Heart left ventricle (tissue), 16 donors: ENCODE data around the gene CDH18. TPM values are rescaled to one million over a fixed set of nuclear protein-coding genes. Genes with fewer than 3 reads are reported as not detected.

ENCODE experiments used
- ATAC-seq, 4 donors: fragments of 200-7000 bp; cut with Tn5 transposase; one replicate each; pipeline ENCODE4 v1.9.1; 2020 to 2022; ENCODE audit warnings: moderate library complexity in 4 of 4, mild to moderate bottlenecking in 3 of 4, moderate number of reproducible peaks in 1 of 4
- DNase-seq, 5 donors: peaks; one replicate each; pipeline ENCODE4 v3.0.0-alpha.2; 2020
- H3K27ac ChIP-seq, 12 donors: fragments of 200-600 bp; sonication (generic) in 4 of 12; one replicate each; pipeline versions ENCODE4 v1.5.0 to v1.8.0; 2016 to 2022; ENCODE audit warnings: mild to moderate bottlenecking in 2 of 12
- H3K27me3 ChIP-seq, 9 donors: fragments of 200-600 bp; sonication (generic) in 2 of 9; one replicate each; pipeline versions ENCODE4 v1.5.1 to v1.8.0; 2016 to 2022; ENCODE audit warnings: mild to moderate bottlenecking in 3 of 9
- H3K36me3 ChIP-seq, 9 donors: fragments of 200-600 bp; sonication (generic) in 2 of 9; one replicate each; pipeline versions ENCODE4 v1.5.0 to v1.8.0; 2018 to 2022; ENCODE audit warnings: mild to moderate bottlenecking in 2 of 9
- H3K4me1 ChIP-seq, 12 donors: fragments of 200-600 bp; sonication (generic) in 4 of 12; one replicate each; pipeline versions ENCODE4 v1.5.0 to v1.8.0; 2016 to 2022; ENCODE audit warnings: mild to moderate bottlenecking in 3 of 12
- H3K4me3 ChIP-seq, 12 donors: fragments of 200-600 bp; sonication (generic) in 4 of 12; one replicate each; pipeline versions ENCODE4 v1.5.0 to v1.8.0; 2017 to 2022; ENCODE audit warnings: mild to moderate bottlenecking in 9 of 12, moderate library complexity in 4 of 12
- H3K9me3 ChIP-seq, 12 donors: fragments of 200-600 bp; sonication (generic) in 4 of 12; one replicate each; pipeline versions ENCODE4 v1.5.0 to v1.8.0; 2016 to 2022; ENCODE audit warnings: mild to moderate bottlenecking in 1 of 12
- CTCF ChIP-seq, 12 donors: fragments of 200-600 bp; sonication (generic) in 4 of 12; IDR thresholded peaks; one replicate each; pipeline versions ENCODE4 v1.5.0 to v1.8.0; 2018 to 2022; ENCODE audit warnings: antibody characterized with exemption in 12 of 12, mild to moderate bottlenecking in 5 of 12
- POLR2A ChIP-seq, 2 donors: fragments of 450-650 bp; IDR thresholded peaks; one replicate each; pipeline ENCODE4 v1.6.1; 2017; ENCODE audit warnings: antibody characterized with exemption in 2 of 2, mild to moderate bottlenecking in 2 of 2, moderate library complexity in 2 of 2
- WGBS, 4 donors: extraction: QIAGEN DNeasy Blood & Tissue Kit in 2 of 4; methylation state at CpG; one replicate each; pipeline versions ENCODE4 v1.1.5 to v1.1.7; 2013 to 2018; 5-methylcytosine and 5-hydroxymethylcytosine counted together
- intact Hi-C, 10 donors: fragments of 100-400 bp; cut with DNase I; formaldehyde crosslinking; loops; one replicate each; pipeline versions ENCODE4 v1.11.1 to v1.14.2; 2022
- polyA plus RNA-seq, 2 donors: library from polyadenylated mRNA; stranded (reverse); fragments of 200-250 nt; gene quantifications; one replicate each; pipeline ENCODE4 v1.2.3, GENCODE V29; 2013
- total RNA-seq, 9 donors: library from RNA; depleted of rRNA in 2 of 9; stranded (reverse); fragments of >200 nt in 2 of 9; fragmentation: NEBNext Ultra II Directional in 3 of 9; extraction: Animal tissue kit (Norgen Biotek cat#: 25700) in 3 of 9; gene quantifications; one replicate each; pipeline versions ENCODE4 v1.1.0 to v1.2.4, GENCODE V29; 2016 to 2023
- donor health status: ischemic (EF 13 %, LVEDD 7.1; RV severe dilation, severe dysfunction).
- donor health status: healthy with polysubstance abuse.
- donor health status: DM: no; HTN: yes; CAD: no.
- donor health status: DM: no; HTN: no; CAD: no.
- donor health status: ischemic (EF 25% LVEDD 6.9; RV normal size, moderate dysfunction).
- donor health status: ischemic (EF 25% LVEDD 5.7; RV mildly dilated, moderate dysfunction).
- donor health status: healthy.
- donor health status: DM: yes; HTN: yes; CAD: no.
- donor health status: ischemic (EF 35%, LVEDD 5.7; RV mildly dilated, moderate dysfunction).
- donor health status: nonischemic (EF 11% LVEDD 7.7; RV severe dilation, severe dysfunction).
- donor health status: DM: yes; HTN: yes; CAD: no.
- donor health status: PGD.
- donor health status: ischemic (EF 29% LVEDD 5.4; RV normal size, mild dysfunction).
- donor health status: nonischemic (EF 23%, LVEDD 6.1; RV moderate dilation, normal function).

CDH18 gene
- total and polyA plus RNA-seq, 11 donors, result 0.75 TPM; not detected in 10

DNA sequence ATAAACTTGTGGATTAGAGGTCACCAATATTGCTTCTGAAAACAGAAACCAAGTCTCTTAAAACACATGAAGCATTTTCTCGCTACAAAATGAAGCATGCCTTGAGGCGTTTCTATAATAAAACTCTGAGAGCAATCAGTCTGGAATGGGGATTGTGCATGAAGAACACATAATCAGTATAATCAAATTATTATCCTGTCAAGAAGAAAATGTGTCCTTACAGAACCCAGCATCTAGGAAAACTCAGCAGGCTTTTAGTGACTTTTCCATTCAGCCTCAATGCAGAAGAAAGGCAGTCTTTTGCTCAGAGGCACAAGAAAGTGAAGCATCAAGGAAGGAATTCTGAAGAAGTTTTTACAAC, 121.9 kb downstream of the CDH18 start:
- no peaks in the 10 kb centered on the region for H3K27me3 ChIP-seq
- TF ChIP-seq POLR2A (IDR thresholded peaks at IDR 0.05) (no peak), CTCF (IDR thresholded peaks at IDR 0.05) (no peak)
- 84 to 90% (median 87%) methylated on average over 2 of the region's 2 CpGs for WGBS, 4 donors
- no peaks in the 10 kb centered on the region for H3K4me1 ChIP-seq
- H3K36me3 ChIP-seq, result no peaks in the 10 kb centered on the region
- DNase-seq (no peak), ATAC-seq (no peak)
- intact Hi-C loops, result no loop called here
- no peak overlapping the region for H3K27ac ChIP-seq
- H3K9me3 ChIP-seq, result peaks cover 0 to 4% (median 0%) of the 10 kb centered on the region in 12 donors
- H3K4me3 ChIP-seq, result no peak overlapping the region

DNA sequence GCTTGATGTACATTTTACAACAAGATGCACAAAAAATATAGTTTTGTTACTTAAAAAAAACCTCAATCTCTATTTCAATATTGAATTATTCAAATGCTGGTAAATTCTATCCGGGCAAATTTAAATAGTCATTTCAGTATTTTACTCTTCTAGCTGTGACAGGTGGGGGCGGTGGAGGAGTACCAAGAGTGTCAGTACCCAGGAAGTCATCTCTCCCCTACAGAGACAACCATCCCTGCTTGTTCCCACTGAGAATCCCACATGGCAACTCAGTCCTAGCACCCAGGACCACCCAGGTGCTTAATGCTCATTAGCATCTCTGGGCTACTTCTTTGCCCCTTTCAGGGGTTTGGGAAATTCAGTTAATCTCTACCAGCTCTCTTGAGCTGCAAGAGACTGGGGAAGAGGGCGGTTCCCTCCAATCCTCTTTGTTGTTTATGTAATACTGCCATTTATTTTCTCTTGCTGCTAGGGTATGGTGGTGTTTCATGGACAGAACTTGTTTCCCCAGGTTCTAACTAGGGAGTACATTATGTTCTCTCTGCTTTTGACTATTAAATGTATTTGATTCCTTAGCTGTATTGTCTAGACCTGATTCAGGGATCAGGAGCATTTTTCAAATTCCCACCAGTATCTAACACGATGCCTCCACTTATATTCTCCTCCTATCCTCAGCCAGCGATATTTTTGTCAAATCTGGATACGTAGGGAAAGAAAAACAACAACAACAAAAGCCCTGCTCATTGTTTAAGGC, 122.5 kb downstream of the CDH18 start:
- intact Hi-C loops, result no loop called here
- Histone ChIP-seq H3K27me3 (no peaks in the 10 kb centered on the region), H3K27ac (no peak overlapping the region), H3K4me1 (no peaks in the 10 kb centered on the region), H3K4me3 (no peak overlapping the region), H3K36me3 (no peaks in the 10 kb centered on the region), H3K9me3 (peaks cover 0 to 4% (median 0%) of the 10 kb centered on the region in 12 donors)
- ATAC-seq, result no peak
- WGBS, 4 donors, result 70 to 76% (median 72%) methylated on average over 6 of the region's 6 CpGs
- DNase-seq, result no peak
- TF ChIP-seq POLR2A (IDR thresholded peaks at IDR 0.05), result no peak

- 66 to 80% (median 70%) methylated on average over 3 of the region's 3 CpGs for WGBS, 4 donors
- intact Hi-C loops, result no loop called here
- no peak overlapping the region for H3K27ac ChIP-seq
- H3K27me3 ChIP-seq, result no peaks in the 10 kb centered on the region
- TF ChIP-seq CTCF (IDR thresholded peaks at IDR 0.05) (no peak), POLR2A (IDR thresholded peaks at IDR 0.05) (no peak)
- H3K4me1 ChIP-seq, result no peaks in the 10 kb centered on the region
- no peak for DNase-seq
- ATAC-seq, result no peak
- no peak overlapping the region for H3K4me3 ChIP-seq
- H3K36me3 ChIP-seq, result no peaks in the 10 kb centered on the region
- peaks cover 0 to 4% (median 0%) of the 10 kb centered on the region in 12 donors for H3K9me3 ChIP-seq
Measured at GRCh38 chr5:19862711-19863110, 125.3 kb downstream of the CDH18 start.

GRCh38 chr5:19859020-19859419, 129.0 kb downstream of the CDH18 start:
- no peak for DNase-seq
- Histone ChIP-seq H3K9me3 (peaks cover 0 to 4% (median 0%) of the 10 kb centered on the region in 12 donors), H3K36me3 (no peaks in the 10 kb centered on the region), H3K4me1 (no peaks in the 10 kb centered on the region), H3K27me3 (no peaks in the 10 kb centered on the region), H3K4me3 (no peak overlapping the region), H3K27ac (no peak overlapping the region)
- WGBS, 4 donors, result 67 to 77% (median 74%) methylated on average over 3 of the region's 3 CpGs
- intact Hi-C loops, result no loop called here
- no peak for ATAC-seq
- TF ChIP-seq CTCF (IDR thresholded peaks at IDR 0.05), result no peak
- TF ChIP-seq POLR2A (IDR thresholded peaks at IDR 0.05), result no peak

GRCh38 chr5:19855931-19856330, 132.1 kb downstream of the CDH18 start:
- TF ChIP-seq CTCF (IDR thresholded peaks at IDR 0.05) (no peak), POLR2A (IDR thresholded peaks at IDR 0.05) (no peak)
- Histone ChIP-seq H3K36me3 (no peaks in the 10 kb centered on the region), H3K4me1 (no peaks in the 10 kb centered on the region), H3K4me3 (no peak overlapping the region), H3K27ac (no peak overlapping the region), H3K27me3 (no peaks in the 10 kb centered on the region), H3K9me3 (no peaks in the 10 kb centered on the region)
- WGBS, 4 donors, result 55 to 65% (median 58%) methylated on average over 3 of the region's 3 CpGs
- intact Hi-C loops, result no loop called here
- no peak for ATAC-seq
- DNase-seq, result no peak
